GM12801 (cell line): ENCODE results near the gene RPL10.

Experiments
- CTCF ChIP-seq: IDR thresholded peaks from one replicate; pipeline ENCODE4 v1.5.1; 2011; ENCODE audit warnings: control low read depth; ENCODE audit not compliant: insufficient read length; ENCODE audit errors: extremely low read depth

Gene RPL10

GRCh38 chrX:154375156-154375504 is 23.0 kb upstream of the RPL10 start:
- TF ChIP-seq CTCF: no peak

GRCh38 chrX:154376774-154377173 is 21.4 kb upstream of the RPL10 start:
- no peak for TF ChIP-seq CTCF

GRCh38 chrX:154378059-154378798 is 19.9 kb upstream of the RPL10 start:
- TF ChIP-seq CTCF: no peak

GRCh38 chrX:154378799-154379568 is 19.2 kb upstream of the RPL10 start, which contains the start of gene EMD:
Gene EMD, plus strand, starts transcription at chrX:154379295. Its CDS starts 190 bp downstream, at chrX:154379485.
- TF ChIP-seq CTCF: no peak

- no peak for TF ChIP-seq CTCF
Observed at GRCh38 chrX:154379569-154379951, 18.6 kb upstream of the RPL10 start.

- TF ChIP-seq CTCF: no peak
Observed at GRCh38 chrX:154380153-154380552, 18.0 kb upstream of the RPL10 start.

GRCh38 chrX:154380787-154381186 is 17.4 kb upstream of the RPL10 start:
- no peak for TF ChIP-seq CTCF
